COR-L47 (cell line): ENCODE data around the gene TM7SF2.

ENCODE experiments used
- DNase-seq: peaks from one replicate; lab custom pipeline; 2025; lab: John Stamatoyannopoulos, UW

Gene TM7SF2

DNA sequence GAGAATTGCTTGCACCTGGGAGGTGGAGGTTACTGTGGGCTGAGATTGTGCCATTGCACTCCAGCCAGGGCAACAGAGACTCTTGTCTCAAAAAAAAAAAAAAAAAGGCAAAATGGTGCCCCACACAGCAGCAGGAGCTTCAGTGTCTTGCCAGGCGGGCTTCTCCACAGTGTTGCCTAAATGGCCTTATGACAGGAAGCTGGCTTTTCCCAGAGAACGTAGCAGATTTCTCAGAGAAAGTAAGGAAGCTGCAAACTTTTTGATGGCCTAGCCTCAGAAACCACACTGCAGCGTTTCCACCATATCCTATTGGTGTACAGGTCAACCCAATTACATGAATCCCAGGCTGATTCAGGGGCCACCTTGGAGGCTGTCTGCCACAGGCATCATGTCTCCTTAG lies 45.7 kb downstream of the TM7SF2 start:
- DNase-seq, result no peak

DNA sequence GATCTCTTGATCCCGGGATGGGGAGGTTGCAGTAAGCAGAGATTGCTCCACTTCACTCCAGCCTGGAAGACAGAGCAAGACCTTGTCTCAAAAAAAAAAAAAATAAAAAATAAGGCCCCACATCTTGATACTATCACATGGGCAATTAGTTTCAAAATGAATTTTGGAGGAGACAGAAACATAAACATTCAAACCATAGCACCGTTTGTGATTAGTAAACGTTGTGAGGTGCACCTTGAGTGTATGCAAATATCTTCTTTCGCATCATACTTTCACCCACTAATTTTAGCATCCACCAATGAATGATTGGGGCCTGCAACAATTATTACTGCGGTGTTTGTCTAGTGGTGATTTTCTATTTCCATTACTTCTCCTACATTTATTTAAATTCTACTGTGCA lies 47.3 kb downstream of the TM7SF2 start:
- no peak for DNase-seq

DNA sequence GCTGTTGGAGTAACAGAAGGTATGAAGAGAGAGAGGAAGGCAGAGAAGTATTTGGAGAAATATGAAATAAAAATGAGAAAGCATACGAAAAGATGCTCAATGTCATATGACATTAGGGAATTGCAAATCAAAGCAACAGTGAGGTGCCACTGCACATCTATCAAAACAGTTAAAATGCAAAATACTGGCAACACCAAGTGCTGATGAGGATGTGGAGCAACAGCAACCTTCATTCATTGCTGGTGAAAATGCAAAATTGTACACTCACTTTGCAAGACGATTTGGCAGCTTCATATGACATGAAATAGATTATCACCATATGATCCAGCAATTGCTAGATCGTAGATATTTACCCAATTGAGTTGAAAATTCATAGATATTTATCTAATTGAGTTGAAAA lies 49.0 kb downstream of the TM7SF2 start:
- DNase-seq, result no peak

DNA sequence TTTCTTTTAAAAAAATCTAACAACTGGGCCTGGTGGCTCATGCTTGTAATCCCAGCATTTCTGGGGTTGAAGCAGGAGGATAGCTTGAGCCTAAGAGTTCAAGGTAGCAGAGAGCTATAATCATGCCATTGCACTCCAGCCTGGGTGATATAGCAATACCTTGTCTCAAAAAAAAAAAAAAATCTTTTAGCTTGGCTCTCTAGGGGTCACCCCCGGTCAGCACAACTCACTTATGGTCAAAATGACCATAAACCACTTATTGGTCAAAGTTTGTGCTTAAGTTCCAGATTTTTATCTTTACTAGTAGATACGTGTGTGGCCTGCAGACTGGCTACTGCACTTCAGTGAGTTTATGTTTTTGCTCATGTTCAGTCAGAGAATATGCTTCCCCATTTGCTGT lies 52.0 kb downstream of the TM7SF2 start:
- no peak for DNase-seq
